ENCODE results near the gene SPATA12.

SPATA12 gene

GRCh38 chr3:57052662-57053061, 7.8 kb upstream of the SPATA12 start:
- DNase-seq (ENCODE audit: low read depth, low spot score) = no peak

GRCh38 chr3:57053122-57053521, 7.3 kb upstream of the SPATA12 start:
- DNase-seq (ENCODE audit: low read depth, low spot score) = no peak

GRCh38 chr3:57057351-57057750, 3.1 kb upstream of the SPATA12 start:
- DNase-seq (ENCODE audit: low read depth, low spot score) = no peak

- no peak for DNase-seq (ENCODE audit: low read depth, low spot score)
Measured at GRCh38 chr3:57059411-57059810, 1.1 kb upstream of the SPATA12 start.

- no peak for DNase-seq (ENCODE audit: low read depth, low spot score)
Measured at GRCh38 chr3:57061556-57061955, 1.1 kb downstream of the SPATA12 start.

GRCh38 chr3:57062101-57062631, 1.7 kb downstream of the SPATA12 start:
- DNase-seq (ENCODE audit: low read depth, low spot score) = no peak

- DNase-seq (ENCODE audit: low read depth, low spot score) = no peak
Measured at GRCh38 chr3:57063032-57063431, 2.6 kb downstream of the SPATA12 start.

GRCh38 chr3:57064001-57064400, 3.5 kb downstream of the SPATA12 start:
- DNase-seq (ENCODE audit: low read depth, low spot score) = no peak

- DNase-seq (ENCODE audit: low read depth, low spot score) = no peak
Measured at GRCh38 chr3:57064572-57064971, 4.1 kb downstream of the SPATA12 start.

GRCh38 chr3:57065588-57065987, 5.1 kb downstream of the SPATA12 start:
- DNase-seq (ENCODE audit: low read depth, low spot score) = no peak

GRCh38 chr3:57066471-57066870, 6.0 kb downstream of the SPATA12 start:
- no peak for DNase-seq (ENCODE audit: low read depth, low spot score)

- DNase-seq (ENCODE audit: low read depth, low spot score) = no peak
Measured at GRCh38 chr3:57068437-57069089, 8.1 kb downstream of the SPATA12 start.

GRCh38 chr3:57069503-57069902, 9.0 kb downstream of the SPATA12 start:
- no peak for DNase-seq (ENCODE audit: low read depth, low spot score)

GRCh38 chr3:57073628-57074027, 13.2 kb downstream of the SPATA12 start:
- no peak for DNase-seq (ENCODE audit: low read depth, low spot score)

- DNase-seq (ENCODE audit: low read depth, low spot score) = no peak
Measured at GRCh38 chr3:57074135-57074534, 13.7 kb downstream of the SPATA12 start.

- DNase-seq (ENCODE audit: low read depth, low spot score) = no peak
Measured at GRCh38 chr3:57076422-57076951, 16.0 kb downstream of the SPATA12 start.

- DNase-seq (ENCODE audit: low read depth, low spot score) = no peak
Measured at GRCh38 chr3:57077630-57078343, 17.3 kb downstream of the SPATA12 start.

GRCh38 chr3:57078344-57078634, 17.8 kb downstream of the SPATA12 start:
- no peak for DNase-seq (ENCODE audit: low read depth, low spot score)

- DNase-seq (ENCODE audit: low read depth, low spot score) = no peak
Measured at GRCh38 chr3:57078635-57079473, 18.4 kb downstream of the SPATA12 start.

GRCh38 chr3:57079474-57079831, 19.0 kb downstream of the SPATA12 start:
- no peak for DNase-seq (ENCODE audit: low read depth, low spot score)

- DNase-seq (ENCODE audit: low read depth, low spot score) = no peak
Measured at GRCh38 chr3:57080171-57080570, 19.7 kb downstream of the SPATA12 start.

GRCh38 chr3:57081173-57081572, 20.7 kb downstream of the SPATA12 start:
- no peak for DNase-seq (ENCODE audit: low read depth, low spot score)
